ENCODE results near the gene OPALIN.

OPALIN gene

GRCh38 chr10:96298362-96298761, 60.4 kb downstream of the OPALIN start:
- DNase-seq: no peak
- no peak for ATAC-seq

DNA sequence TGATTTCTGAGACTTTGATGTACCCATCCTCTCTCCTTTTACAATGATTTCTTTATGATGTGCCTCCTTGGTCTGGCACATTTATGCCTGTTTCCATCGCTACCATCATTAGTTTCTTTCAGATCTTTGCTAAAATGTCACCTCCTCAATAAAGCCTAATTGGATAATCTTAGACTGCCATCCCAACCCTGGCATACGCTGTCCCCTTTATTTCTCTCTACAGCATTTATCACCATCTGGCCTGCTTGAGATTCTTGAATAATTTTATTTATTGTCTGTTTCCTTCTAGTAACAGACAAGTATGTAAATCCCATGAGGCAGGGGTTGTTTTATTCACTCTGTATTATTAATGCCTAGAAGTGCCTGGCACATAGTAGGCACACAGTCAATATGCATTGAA, 61.3 kb downstream of the OPALIN start:
- no peak for ATAC-seq
- no peak for DNase-seq

DNA sequence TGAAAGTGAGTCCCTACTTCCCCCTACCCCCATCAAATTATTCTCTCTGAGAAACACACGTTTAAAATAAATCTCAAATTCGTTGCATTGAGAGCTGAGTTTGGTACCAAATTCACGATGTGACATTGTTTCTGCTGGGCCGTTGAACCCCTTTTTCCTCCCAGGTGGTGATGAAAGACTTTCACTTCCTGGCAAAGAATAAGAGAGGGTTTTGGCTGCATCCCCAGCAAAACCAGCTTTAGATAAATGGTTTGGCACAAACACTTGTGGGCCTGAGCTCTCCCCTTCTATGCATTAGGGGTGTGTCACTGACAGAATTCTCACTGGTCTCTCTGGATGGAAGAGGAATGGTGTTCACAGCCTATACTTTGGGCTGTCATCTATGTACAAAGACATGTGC, 63.3 kb downstream of the OPALIN start:
- DNase-seq (no peak), ATAC-seq (no peak)

Data from stimulated activated naive CD8-positive, alpha-beta T cell treated with anti-CD3 and anti-CD28 coated beads, Interleukin-15, Interleukin-2, amounts not matched to agents 100 U/mL and 50 U/mL, for 24 hours (primary cell).